CD14-positive monocyte (primary cell): ENCODE results near the gene SEMA3F. TPM values are rescaled to one million over a fixed set of nuclear protein-coding genes. Genes with fewer than 3 reads are reported as not detected.

Experiments used
- DNase-seq, 3 donors: peaks; one replicate each; pipeline ENCODE4 v3.0.0-alpha.2; 2011 to 2022
- H2AFZ ChIP-seq: 2 replicates; pipeline ENCODE4 v1.6.0; 2012; ENCODE audit warnings: mild to moderate bottlenecking, low read depth, low read length, inconsistent platforms; ENCODE audit not compliant: insufficient read depth, poor library complexity, severe bottlenecking
- H3K27ac ChIP-seq, 2 donors: 1 replicate in 1 of 2; 2 replicates in 1 of 2; pipeline ENCODE4 v1.5.1; 2012 to 2013; ENCODE audit warnings: low read length in 2 of 2, control low read depth in 1 of 2, inconsistent platforms in 1 of 2, low read depth in 1 of 2, mild to moderate bottlenecking in 1 of 2
- H3K27me3 ChIP-seq, 2 donors: one replicate each; pipeline versions ENCODE4 v1.6.0 to v1.6.1; 2011 to 2013; ENCODE audit warnings: low read length in 2 of 2; ENCODE audit not compliant: control insufficient read depth in 2 of 2, insufficient read depth in 2 of 2
- H3K36me3 ChIP-seq, 2 donors: replicated peaks in 1 of 2; 1 replicate in 1 of 2; 2 replicates in 1 of 2; pipeline versions ENCODE4 v1.5.1 to v1.6.1; 2012 to 2013; ENCODE audit warnings: low read length in 2 of 2, control low read depth in 1 of 2, inconsistent platforms in 1 of 2, mild to moderate bottlenecking in 1 of 2; ENCODE audit not compliant: insufficient read depth in 2 of 2, control insufficient read depth in 1 of 2
- H3K4me1 ChIP-seq, 2 donors: 1 replicate in 1 of 2; 2 replicates in 1 of 2; pipeline versions ENCODE4 v1.5.1 to v1.6.1; 2012 to 2013; ENCODE audit warnings: low read length in 2 of 2, control low read depth in 1 of 2, inconsistent platforms in 1 of 2, mild to moderate bottlenecking in 1 of 2, moderate library complexity in 1 of 2; ENCODE audit not compliant: insufficient read depth in 2 of 2, control insufficient read depth in 1 of 2
- H3K4me2 ChIP-seq: replicated peaks from 2 replicates; pipeline ENCODE3; 2012; ENCODE audit warnings: low read length, moderate library complexity, mild to moderate bottlenecking; ENCODE audit not compliant: poor library complexity, severe bottlenecking; ENCODE audit errors: extremely low read depth
- H3K4me3 ChIP-seq, 3 experiments: fragments of 200-600 bp in 1 of 3; sonication (generic) in 1 of 3; replicated peaks in 1 of 3; 1 replicate in 2 of 3; 2 replicates in 1 of 3; pipeline ENCODE4 v1.5.1; 2011 to 2013; ENCODE audit warnings: low read length in 3 of 3, mild to moderate bottlenecking in 3 of 3, control low read depth in 2 of 3, low read depth in 2 of 3, inconsistent platforms in 1 of 3, moderate library complexity in 1 of 3
- H3K79me2 ChIP-seq: 2 replicates; pipeline ENCODE4 v1.6.0; 2012; ENCODE audit warnings: mild to moderate bottlenecking, control low read depth, inconsistent platforms, low read length, moderate library complexity; ENCODE audit not compliant: insufficient read depth
- H3K9ac ChIP-seq: 2 replicates; pipeline ENCODE4 v1.6.0; 2017; ENCODE audit warnings: low read length, mild to moderate bottlenecking; ENCODE audit not compliant: insufficient read depth, poor library complexity, severe bottlenecking
- H3K9me3 ChIP-seq, 2 donors: replicated peaks in 1 of 2; 1 replicate in 1 of 2; 2 replicates in 1 of 2; pipeline versions ENCODE4 v1.5.1 to v1.6.1; 2012 to 2013; ENCODE audit warnings: low read length in 2 of 2, control low read depth in 1 of 2; ENCODE audit not compliant: control insufficient read depth in 1 of 2, insufficient read depth in 1 of 2
- H4K20me1 ChIP-seq: 2 replicates; pipeline ENCODE4 v1.6.0; 2012; ENCODE audit warnings: mild to moderate bottlenecking, low read length, control low read depth, moderate library complexity; ENCODE audit not compliant: insufficient read depth
- H3K27ac Mint-ChIP-seq, 7 donors: one replicate each; pipeline ENCODE4 v1.8.0; 2020; ENCODE audit warnings: mild to moderate bottlenecking in 7 of 7, mixed read lengths in 7 of 7, moderate library complexity in 6 of 7, inconsistent platforms in 2 of 7
- H3K27me3 Mint-ChIP-seq, 3 donors: one replicate each; pipeline ENCODE4 v1.8.0; 2021 to 2022; ENCODE audit warnings: low read depth in 3 of 3, mild to moderate bottlenecking in 3 of 3, mixed read lengths in 3 of 3, moderate library complexity in 3 of 3, inconsistent platforms in 1 of 3
- H3K36me3 Mint-ChIP-seq, 2 donors: one replicate each; pipeline ENCODE4 v1.8.0; 2020; ENCODE audit warnings: mixed read lengths in 2 of 2, inconsistent platforms in 1 of 2, mild to moderate bottlenecking in 1 of 2
- H3K4me1 Mint-ChIP-seq: one replicate; pipeline ENCODE4 v1.8.0; 2020; ENCODE audit warnings: mild to moderate bottlenecking, mixed read lengths
- H3K4me3 Mint-ChIP-seq, 2 donors: one replicate each; pipeline ENCODE4 v1.8.0; 2020; ENCODE audit warnings: mild to moderate bottlenecking in 2 of 2, mixed read lengths in 2 of 2, moderate library complexity in 1 of 2
- H3K9me3 Mint-ChIP-seq, 7 donors: one replicate each; pipeline ENCODE4 v1.8.0; 2020 to 2022; ENCODE audit warnings: mixed read lengths in 7 of 7, mild to moderate bottlenecking in 6 of 7, moderate library complexity in 6 of 7, inconsistent platforms in 2 of 7
- CTCF ChIP-seq: fragments of 200-600 bp; IDR thresholded peaks from one replicate; pipeline ENCODE4 v1.8.0; 2022; ENCODE audit warnings: antibody characterized with exemption, mild to moderate bottlenecking
- WGBS: methylation state at CpG from one replicate; pipeline ENCODE4 v1.1.5; 2013; ENCODE audit warnings: missing lambda C conversion rate; ENCODE audit not compliant: insufficient coverage; 5-methylcytosine and 5-hydroxymethylcytosine counted together
- intact Hi-C, 2 donors: fragments of 100-400 bp; cut with micrococcal nuclease; formaldehyde crosslinking; loops; one replicate each; pipeline versions ENCODE4 v1.15.0 to v1.15.1; 2023
- polyA plus RNA-seq, 3 donors: library from polyadenylated mRNA; depleted of rRNA in 1 of 3; unstranded in 2 of 3; stranded (reverse) in 1 of 3; fragments of 300-500 nt in 2 of 3; fragments of >200 nt in 1 of 3; fragmentation: Illumina TruSeq in 2 of 3; gene quantifications; 1 replicate in 2 of 3; 2 replicates in 1 of 3; pipeline ENCODE4 v1.2.3, GENCODE V29; 2012 to 2021

The SEMA3F gene
- polyA plus RNA-seq, 3 donors: 0.01 TPM; not detected in 2

- no peaks in the 10 kb centered on the region for H3K79me2 ChIP-seq
- DNase-seq: no peak
- intact Hi-C loops: no loop called here
- peaks cover 0 to 6% of the 10 kb centered on the region in 2 donors for H3K27me3 ChIP-seq
- H3K4me3 ChIP-seq: no peak overlapping the region
- no peak for TF ChIP-seq CTCF
- H3K9me3 ChIP-seq: peaks cover 0 to under 1% of the 10 kb centered on the region in 2 donors
- H3K9ac ChIP-seq: no peak overlapping the region
- WGBS: 100% methylated on average over 1 of the region's 2 CpGs
- H3K4me2 ChIP-seq: no peak overlapping the region
- H3K27ac Mint-ChIP-seq: no peak overlapping the region
- no peak overlapping the region for H3K27ac ChIP-seq
- no peaks in the 10 kb centered on the region for H3K9me3 Mint-ChIP-seq
- H3K36me3 Mint-ChIP-seq: no peaks in the 10 kb centered on the region
- H3K4me1 Mint-ChIP-seq: no peaks in the 10 kb centered on the region
- H4K20me1 ChIP-seq: no peaks in the 10 kb centered on the region
- H3K36me3 ChIP-seq: no peaks in the 10 kb centered on the region
- H3K4me1 ChIP-seq: no peaks in the 10 kb centered on the region
- peaks cover 14 to 19% (median 16%) of the 10 kb centered on the region in 3 donors for H3K27me3 Mint-ChIP-seq
- no peak overlapping the region for H2AFZ ChIP-seq
- no peak overlapping the region for H3K4me3 Mint-ChIP-seq
These were observed 56.8 kb downstream of the SEMA3F start for GRCh38 chr3:50211930-50212329.

- no peak overlapping the region for H2AFZ ChIP-seq
- no peaks in the 10 kb centered on the region for H4K20me1 ChIP-seq
- no peak overlapping the region for H3K9ac ChIP-seq
- peaks cover 0 to 2% of the 10 kb centered on the region in 2 donors for H3K27me3 ChIP-seq
- TF ChIP-seq CTCF: no peak
- no peak overlapping the region for H3K27ac ChIP-seq
- H3K27ac Mint-ChIP-seq: no peak overlapping the region
- H3K9me3 Mint-ChIP-seq: no peaks in the 10 kb centered on the region
- no peaks in the 10 kb centered on the region for H3K36me3 ChIP-seq
- WGBS: 90% methylated on average over 3 of the region's 4 CpGs
- H3K9me3 ChIP-seq: no peaks in the 10 kb centered on the region
- H3K4me2 ChIP-seq: no peak overlapping the region
- no peaks in the 10 kb centered on the region for H3K4me1 ChIP-seq
- intact Hi-C loops: no loop called here
- no peaks in the 10 kb centered on the region for H3K36me3 Mint-ChIP-seq
- no peak overlapping the region for H3K4me3 Mint-ChIP-seq
- no peaks in the 10 kb centered on the region for H3K79me2 ChIP-seq
- no peak overlapping the region for H3K4me3 ChIP-seq
- no peak for DNase-seq
- H3K27me3 Mint-ChIP-seq: peaks cover 10 to 16% (median 11%) of the 10 kb centered on the region in 3 donors
- no peaks in the 10 kb centered on the region for H3K4me1 Mint-ChIP-seq
These were observed 57.4 kb downstream of the SEMA3F start for GRCh38 chr3:50212502-50212901.
